HepG2 (cell line): ENCODE results near the gene ZBTB46. TPM values are rescaled to one million over a fixed set of nuclear protein-coding genes. Genes with fewer than 3 reads are reported as not detected.

Experiments used
- ARNTL ChIP-seq: sonication (generic); formaldehyde crosslinking; IDR thresholded peaks from 2 replicates; pipeline ENCODE4 v1.4.0; 2020; ENCODE audit warnings: mild to moderate bottlenecking, missing genetic modification reagents
- HNRNPLL ChIP-seq: fragments of 200-400 bp; formaldehyde crosslinking; IDR thresholded peaks from 2 replicates; pipeline ENCODE4 v1.6.1; 2017; ENCODE audit warnings: mild to moderate bottlenecking, low read depth, low read length; ENCODE audit not compliant: poor library complexity, severe bottlenecking
- MED8 ChIP-seq: sonication (generic); formaldehyde crosslinking; IDR thresholded peaks from 2 replicates; pipeline ENCODE4 v1.8.1; 2023; ENCODE audit warnings: mild to moderate bottlenecking, missing genetic modification reagents; ENCODE audit not compliant: insufficient replicate concordance
- NR2C2 ChIP-seq: sonication (generic); formaldehyde crosslinking; IDR thresholded peaks from 2 replicates; pipeline ENCODE4 v1.4.0; 2020; ENCODE audit warnings: missing genetic modification reagents, mild to moderate bottlenecking, moderate library complexity, borderline replicate concordance
- PPARG ChIP-seq: conservative IDR thresholded peaks from 2 replicates; pipeline ENCODE4 v1.6.1; 2016; ENCODE audit warnings: missing biosample characterization, missing genetic modification reagents
- SRSF1 ChIP-seq: fragments of 200-400 bp; formaldehyde crosslinking; optimal IDR thresholded peaks from 2 replicates; pipeline ENCODE3; 2017; ENCODE audit warnings: mild to moderate bottlenecking, low read depth, low read length, moderate library complexity
- TBL1XR1 ChIP-seq: fragments of 150-350 bp; IDR thresholded peaks from 2 replicates; pipeline ENCODE4 v1.6.1; 2014; ENCODE audit warnings: borderline replicate concordance, low read length; ENCODE audit not compliant: partially characterized antibody
- TERF1 ChIP-seq: sonication (generic); formaldehyde crosslinking; IDR thresholded peaks from 2 replicates; pipeline ENCODE4 v1.8.0; 2022; ENCODE audit warnings: mild to moderate bottlenecking, missing genetic modification reagents, moderate library complexity
- TRIM22 ChIP-seq: fragments of 450-650 bp; IDR thresholded peaks from 2 replicates; pipeline ENCODE4 v1.6.1; 2017
- ZBTB49 ChIP-seq: sonication (generic); formaldehyde crosslinking; IDR thresholded peaks from 2 replicates; pipeline ENCODE4 v1.4.0; 2020; ENCODE audit warnings: missing genetic modification reagents, borderline replicate concordance
- ZFX ChIP-seq: sonication (generic); formaldehyde crosslinking; IDR thresholded peaks from 2 replicates; pipeline ENCODE4 v1.4.0; 2020; ENCODE audit warnings: mild to moderate bottlenecking, low read depth, missing genetic modification reagents, moderate library complexity
- ZMYM4 ChIP-seq: sonication (generic); formaldehyde crosslinking; IDR thresholded peaks from 2 replicates; pipeline ENCODE4 v1.8.1; 2023; ENCODE audit warnings: mild to moderate bottlenecking, missing genetic modification reagents
- ZNF136 ChIP-seq: sonication (generic); formaldehyde crosslinking; IDR thresholded peaks from 2 replicates; pipeline ENCODE4 v1.8.1; 2022; ENCODE audit warnings: low read depth, mild to moderate bottlenecking, moderate library complexity, missing genetic modification reagents
- ZNF17 ChIP-seq: sonication (generic); formaldehyde crosslinking; IDR thresholded peaks from 2 replicates; pipeline ENCODE4 v1.5.0; 2020; ENCODE audit warnings: mild to moderate bottlenecking, missing genetic modification reagents
- ZNF230 ChIP-seq: sonication (generic); formaldehyde crosslinking; IDR thresholded peaks from 2 replicates; pipeline ENCODE4 v1.4.0; 2020; ENCODE audit warnings: mild to moderate bottlenecking, missing genetic modification reagents
- ZNF251 ChIP-seq: sonication (generic); formaldehyde crosslinking; IDR thresholded peaks from 2 replicates; pipeline ENCODE4 v1.9.0; 2021; ENCODE audit warnings: mild to moderate bottlenecking, missing genetic modification reagents
- ZNF253 ChIP-seq: sonication (generic); formaldehyde crosslinking; IDR thresholded peaks from 2 replicates; pipeline ENCODE4 v1.8.0; 2022; ENCODE audit warnings: mild to moderate bottlenecking, missing genetic modification reagents, borderline replicate concordance
- ZNF335 ChIP-seq: sonication (generic); formaldehyde crosslinking; IDR thresholded peaks from 2 replicates; pipeline ENCODE4 v1.4.0; 2020; ENCODE audit warnings: missing genetic modification reagents
- ZNF512 ChIP-seq: sonication (generic); formaldehyde crosslinking; IDR thresholded peaks from 2 replicates; pipeline ENCODE4 v1.4.0; 2020; ENCODE audit warnings: mild to moderate bottlenecking, missing genetic modification reagents
- ZNF614 ChIP-seq: IDR thresholded peaks from 2 replicates; pipeline ENCODE4 v1.6.1; 2018; ENCODE audit warnings: missing biosample characterization, missing genetic modification reagents, inconsistent platforms, borderline replicate concordance
- ZNF747 ChIP-seq: sonication (generic); formaldehyde crosslinking; IDR thresholded peaks from 2 replicates; pipeline ENCODE4 v1.8.1; 2023; ENCODE audit warnings: missing genetic modification reagents, mild to moderate bottlenecking, borderline replicate concordance
- ZNF775 ChIP-seq: sonication (generic); formaldehyde crosslinking; IDR thresholded peaks from 2 replicates; pipeline ENCODE4 v1.4.0; 2020; ENCODE audit warnings: missing genetic modification reagents, mild to moderate bottlenecking, moderate library complexity, borderline replicate concordance
- ZZZ3 ChIP-seq: sonication (generic); formaldehyde crosslinking; IDR thresholded peaks from 2 replicates; pipeline ENCODE4 v1.4.0; 2020; ENCODE audit warnings: missing genetic modification reagents, mild to moderate bottlenecking, borderline replicate concordance
- polyA plus RNA-seq, 8 experiments: library from polyadenylated mRNA; depleted of rRNA in 3 of 8; stranded (reverse) in 7 of 8; unstranded in 1 of 8; fragments of >200 nt; fragmentation: Illumina TruSeq in 4 of 8; extraction: Trizol in 4 of 8; gene quantifications; 2 replicates each; pipeline versions ENCODE4 v1.2.1 to v1.2.3, GENCODE V29; 2011 to 2016; ENCODE audit warnings: low read depth in 4 of 8, missing spikeins in 1 of 8, mixed read lengths in 1 of 8; ENCODE audit not compliant: insufficient read depth in 1 of 8
- total RNA-seq, 5 experiments: library from RNA; depleted of rRNA; stranded (reverse); fragments of >200 nt; fragmentation: Illumina TruSeq; extraction: Trizol; gene quantifications; 2 replicates each; pipeline ENCODE4 v1.2.3, GENCODE V29; 2016; ENCODE audit warnings: low read depth in 1 of 5

The ZBTB46 gene
- total and polyA plus RNA-seq, 2 of the 13 experiments (the other 11 are each of a cell fraction or from before 2014, with no cell fraction given): 1.6 to 13.5 TPM

GRCh38 chr20:63734111-63734945 lies 96.7 kb downstream of the ZBTB46 start (continued):
- TF ChIP-seq ZNF775 (CRISPR knock-in tag): no peak
- TF ChIP-seq ZNF747: no peak; the same call in 1 of the 2 replicates
- TF ChIP-seq ZNF253 (CRISPR knock-in tag): no peak
- 0 out of 2 replicates have a peak, but pooled peaks have one; percentile 39 for TF ChIP-seq ARNTL
- no peak for TF ChIP-seq TBL1XR1
- TF ChIP-seq MED8 (CRISPR knock-in tag): no peak
- peak; percentile 56; the same call in 1 of the 2 replicates for TF ChIP-seq ZNF136
- no peak for TF ChIP-seq TERF1 (CRISPR knock-in tag)
- TF ChIP-seq ZZZ3 (CRISPR knock-in tag): no peak
- no peak for TF ChIP-seq TRIM22
- no peak for TF ChIP-seq ZNF17 (CRISPR knock-in tag)
- no peak for TF ChIP-seq SRSF1
- TF ChIP-seq NR2C2 (CRISPR knock-in tag): peak; percentile 76
- TF ChIP-seq ZNF512: 0 out of 2 replicates have a peak, but pooled peaks have one; percentile 31
- no peak for TF ChIP-seq PPARG (CRISPR knock-in tag)
- TF ChIP-seq ZNF230 (CRISPR knock-in tag): no peak
- peak; percentile 72 for TF ChIP-seq ZMYM4 (CRISPR knock-in tag)
- TF ChIP-seq HNRNPLL: peak; percentile 3
- TF ChIP-seq ZNF335 (CRISPR knock-in tag): no peak
- no peak for TF ChIP-seq ZNF251 (CRISPR knock-in tag)
- peak; percentile 58; the same call in 1 of the 2 replicates for TF ChIP-seq ZFX
- TF ChIP-seq ZBTB49 (CRISPR knock-in tag): no peak
- no peak for TF ChIP-seq ZNF614 (CRISPR knock-in tag)
